Endothelial cell (in vitro differentiated cells): ENCODE measurements around the gene ZNF81. TPM values are rescaled to one million over a fixed set of nuclear protein-coding genes. Genes with fewer than 3 reads are reported as not detected.
A peak's percentile ranks its signal among the peaks of the same experiment; 100 is the strongest.

ENCODE experiments used
- DNase-seq: peaks from one replicate; pipeline ENCODE4 v3.0.0; 2021; ENCODE audit warnings: low spot score
- H3K27ac Mint-ChIP-seq: one replicate; pipeline ENCODE4 v1.8.0; 2021; ENCODE audit warnings: mixed read lengths, inconsistent platforms; ENCODE audit not compliant: unreplicated experiment
- H3K27me3 Mint-ChIP-seq: one replicate; pipeline ENCODE4 v1.8.0; 2021; ENCODE audit warnings: mild to moderate bottlenecking, moderate library complexity, mixed read lengths, inconsistent platforms; ENCODE audit not compliant: unreplicated experiment
- H3K36me3 Mint-ChIP-seq: one replicate; pipeline ENCODE4 v1.8.0; 2021; ENCODE audit warnings: mild to moderate bottlenecking, low read depth, mixed read lengths, inconsistent platforms; ENCODE audit not compliant: unreplicated experiment
- H3K4me1 Mint-ChIP-seq: one replicate; pipeline ENCODE4 v1.8.0; 2021; ENCODE audit warnings: mild to moderate bottlenecking, mixed read lengths, inconsistent platforms; ENCODE audit not compliant: unreplicated experiment
- H3K4me3 Mint-ChIP-seq: one replicate; pipeline ENCODE4 v1.8.0; 2021; ENCODE audit warnings: mild to moderate bottlenecking, mixed read lengths, inconsistent platforms; ENCODE audit not compliant: unreplicated experiment
- H3K9me3 Mint-ChIP-seq: one replicate; pipeline ENCODE4 v1.8.0; 2021; ENCODE audit warnings: mixed read lengths, inconsistent platforms; ENCODE audit not compliant: unreplicated experiment
- total RNA-seq: library from RNA; stranded (reverse); fragmentation: NEBNext Ultra II Directional; extraction: Animal tissue kit (Norgen Biotek cat#: 25700); gene quantifications from one replicate; pipeline ENCODE4 v1.2.1, GENCODE V29; 2021; ENCODE audit not compliant: unreplicated experiment
- TF ChIP-seq, protein P1 (sequence below): fragments of 200-600 bp; sonication (generic); IDR thresholded peaks from one replicate; pipeline ENCODE4 v1.5.0; 2021; ENCODE audit warnings: antibody characterized with exemption; ENCODE audit not compliant: unreplicated experiment

ZNF81 gene
- total RNA-seq, 1 donor from 2014 or later, result 8.8 TPM

- DNase-seq, result no peak
- Mint-ChIP-seq H3K4me1 (peaks cover 9% of the 10 kb centered on the region), H3K27ac (peak overlapping the region; percentile 66)
These were observed 21.9 kb upstream of the ZNF81 start for GRCh38 chrX:47814851-47815250.

DNA sequence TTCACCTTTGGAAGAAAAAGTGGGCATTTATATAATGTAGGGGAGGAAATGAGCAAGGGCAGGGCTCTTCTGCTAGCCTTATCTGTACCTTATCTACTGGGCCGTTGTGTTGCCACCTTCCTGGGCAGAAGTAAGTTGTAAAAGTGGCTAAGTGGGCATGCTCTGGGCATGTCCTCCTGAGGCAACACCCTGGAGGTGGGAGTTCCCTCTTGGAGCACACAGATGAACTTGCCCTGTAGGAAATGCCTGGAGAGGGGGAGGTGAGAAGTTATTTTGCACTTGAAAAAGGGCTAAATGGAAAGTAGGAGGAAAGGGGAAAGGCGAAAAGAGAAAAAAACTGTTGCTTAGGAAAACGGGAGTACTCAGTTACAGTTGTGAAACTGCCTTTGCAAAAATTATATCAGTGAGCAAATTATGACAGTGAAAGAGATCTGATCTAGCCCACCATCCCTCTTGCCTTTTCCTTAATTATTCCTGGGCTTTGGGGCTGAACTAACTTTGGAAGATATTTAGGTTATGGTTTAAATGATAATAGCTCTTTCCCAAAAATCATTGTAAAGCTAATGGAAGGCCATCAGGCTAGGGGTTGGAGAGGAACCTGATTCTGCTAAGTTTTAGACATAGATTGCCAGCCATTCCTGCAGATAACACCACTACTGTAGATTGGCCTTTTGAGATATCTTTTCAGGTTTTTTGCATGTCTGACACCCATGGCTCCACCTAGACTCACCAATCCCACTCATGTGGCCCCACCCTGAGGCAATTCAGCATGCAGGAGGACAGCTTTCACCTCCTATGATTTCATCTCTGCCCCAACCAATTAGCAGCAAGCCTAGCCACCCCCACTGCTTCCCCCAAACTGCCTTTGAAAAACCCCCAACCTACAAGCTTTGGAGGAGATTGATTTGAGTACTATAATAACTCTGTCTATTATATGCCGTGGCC lies 20.5 kb upstream of the ZNF81 start:
- Mint-ChIP-seq H3K36me3 (no peaks in the 10 kb centered on the region), H3K27ac (no peak overlapping the region), H3K4me1 (peaks cover 9% of the 10 kb centered on the region), H3K4me3 (no peak overlapping the region), H3K27me3 (no peaks in the 10 kb centered on the region), H3K9me3 (no peaks in the 10 kb centered on the region)
- TF ChIP-seq, protein P1, sequence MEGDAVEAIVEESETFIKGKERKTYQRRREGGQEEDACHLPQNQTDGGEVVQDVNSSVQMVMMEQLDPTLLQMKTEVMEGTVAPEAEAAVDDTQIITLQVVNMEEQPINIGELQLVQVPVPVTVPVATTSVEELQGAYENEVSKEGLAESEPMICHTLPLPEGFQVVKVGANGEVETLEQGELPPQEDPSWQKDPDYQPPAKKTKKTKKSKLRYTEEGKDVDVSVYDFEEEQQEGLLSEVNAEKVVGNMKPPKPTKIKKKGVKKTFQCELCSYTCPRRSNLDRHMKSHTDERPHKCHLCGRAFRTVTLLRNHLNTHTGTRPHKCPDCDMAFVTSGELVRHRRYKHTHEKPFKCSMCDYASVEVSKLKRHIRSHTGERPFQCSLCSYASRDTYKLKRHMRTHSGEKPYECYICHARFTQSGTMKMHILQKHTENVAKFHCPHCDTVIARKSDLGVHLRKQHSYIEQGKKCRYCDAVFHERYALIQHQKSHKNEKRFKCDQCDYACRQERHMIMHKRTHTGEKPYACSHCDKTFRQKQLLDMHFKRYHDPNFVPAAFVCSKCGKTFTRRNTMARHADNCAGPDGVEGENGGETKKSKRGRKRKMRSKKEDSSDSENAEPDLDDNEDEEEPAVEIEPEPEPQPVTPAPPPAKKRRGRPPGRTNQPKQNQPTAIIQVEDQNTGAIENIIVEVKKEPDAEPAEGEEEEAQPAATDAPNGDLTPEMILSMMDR, result no peak
- no peak for DNase-seq

More at GRCh38 chrX:47814851-47815250, 21.9 kb upstream of the ZNF81 start:
- Mint-ChIP-seq H3K27me3 (no peaks in the 10 kb centered on the region), H3K9me3 (no peaks in the 10 kb centered on the region), H3K4me3 (no peak overlapping the region), H3K36me3 (no peaks in the 10 kb centered on the region)
- TF ChIP-seq, protein P1, result no peak

DNA sequence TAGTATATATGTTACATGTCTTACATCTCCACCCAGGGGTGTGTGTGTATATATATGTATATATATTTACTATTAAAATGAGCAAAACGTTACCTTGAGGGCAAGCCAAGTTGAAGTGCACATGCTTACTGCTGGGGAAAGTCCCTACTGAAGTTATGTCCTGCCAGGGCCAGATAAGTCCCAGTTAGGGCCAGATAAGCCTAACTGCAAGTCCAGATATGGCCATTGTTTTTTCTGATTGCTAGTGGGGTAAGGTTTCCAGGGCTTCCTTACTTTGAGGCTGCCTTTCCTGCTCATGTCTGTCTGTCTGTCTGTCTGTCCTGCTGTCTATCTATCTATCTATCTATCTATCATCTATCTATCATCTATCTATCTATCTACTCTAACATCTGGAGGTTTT lies 19.3 kb upstream of the ZNF81 start:
- H3K27me3 Mint-ChIP-seq, result no peaks in the 10 kb centered on the region
- H3K36me3 Mint-ChIP-seq, result no peaks in the 10 kb centered on the region
- peaks cover 9% of the 10 kb centered on the region for H3K4me1 Mint-ChIP-seq
- DNase-seq, result no peak
- no peak overlapping the region for H3K27ac Mint-ChIP-seq
- TF ChIP-seq, protein P1, result no peak
- H3K4me3 Mint-ChIP-seq, result no peak overlapping the region
- no peaks in the 10 kb centered on the region for H3K9me3 Mint-ChIP-seq

DNA sequence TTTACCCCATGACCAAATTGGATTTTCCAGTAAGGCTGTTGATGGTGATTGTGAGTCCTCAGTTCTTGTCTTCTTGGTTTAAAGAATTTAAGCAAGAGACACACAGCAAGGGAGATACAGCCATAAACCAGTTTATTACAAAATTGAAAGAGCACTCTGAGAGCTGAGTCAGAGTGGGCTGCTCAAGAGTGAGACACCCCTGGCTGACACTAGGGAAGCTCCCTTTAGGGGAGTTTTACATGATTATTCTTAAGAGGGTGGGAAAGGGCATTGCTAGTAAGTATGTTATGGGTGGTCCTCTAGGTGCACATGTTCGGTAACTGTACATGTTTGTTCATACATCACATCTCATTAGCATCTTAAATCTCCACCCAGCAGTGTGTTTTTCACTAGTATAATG lies 18.8 kb upstream of the ZNF81 start:
- TF ChIP-seq, protein P1, result no peak
- Mint-ChIP-seq H3K27ac (no peak overlapping the region), H3K27me3 (no peaks in the 10 kb centered on the region), H3K36me3 (no peaks in the 10 kb centered on the region), H3K9me3 (no peaks in the 10 kb centered on the region), H3K4me1 (peaks cover 9% of the 10 kb centered on the region), H3K4me3 (no peak overlapping the region)
- DNase-seq, result no peak

DNA sequence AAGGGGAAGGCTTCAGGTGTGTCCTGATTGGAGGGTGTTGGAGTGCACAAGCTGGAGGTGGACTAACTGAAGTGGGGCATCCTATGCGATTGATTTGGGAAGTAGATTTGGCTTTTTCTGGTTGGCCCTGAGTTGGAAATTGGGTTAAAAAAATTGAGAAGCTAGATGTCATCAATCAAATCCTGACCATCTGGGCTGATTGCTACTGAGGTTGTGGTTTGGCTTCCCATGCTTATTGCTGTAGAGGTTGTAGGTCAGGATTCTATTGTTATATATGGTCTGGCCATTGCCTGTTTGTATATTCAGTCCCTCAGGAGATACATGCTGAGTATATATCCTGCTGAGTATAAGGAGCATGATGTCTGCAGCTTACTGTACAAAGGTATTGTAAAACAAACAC lies 7.7 kb upstream of the ZNF81 start:
- H3K27ac Mint-ChIP-seq, result no peak overlapping the region
- no peak for DNase-seq

More for the DNA sequence above, 7.7 kb upstream of the ZNF81 start:
- H3K4me3 Mint-ChIP-seq, result no peak overlapping the region
- H3K27me3 Mint-ChIP-seq, result no peaks in the 10 kb centered on the region
- H3K4me1 Mint-ChIP-seq, result no peaks in the 10 kb centered on the region
- H3K36me3 Mint-ChIP-seq, result no peaks in the 10 kb centered on the region
- TF ChIP-seq, protein P1, result no peak
- no peaks in the 10 kb centered on the region for H3K9me3 Mint-ChIP-seq
